ENCODE results near the gene NUP153. TPM values are rescaled to one million over a fixed set of nuclear protein-coding genes. Genes with fewer than 3 reads are reported as not detected.
"Not testable (repeated sequence)": the region's sequence is repeated elsewhere in the genome, so short reads cannot be mapped to it uniquely, and the experiment has no call there.

The NUP153 gene
- total RNA-seq, result 33.2 and 44.5 TPM in 2 replicates

- peak within 1 kb of the TSS; percentile 90 for H3K4me3 ChIP-seq (ENCODE audit: low read depth, low read length)
- no peak for TF ChIP-seq CTCF (IDR thresholded peaks at IDR 0.05; ENCODE audit: insufficient read depth, low read depth, low read length)
- peak; percentile 99 for DNase-seq (ENCODE audit: low read depth)
These were observed at the start of gene NUP153 for GRCh38 chr6:17706580-17707370. Gene NUP153 (minus strand): TSS chr6:17706925. CDS start chr6:17706387, 538 bp downstream.

GRCh38 chr6:17754254-17754653, 47.5 kb upstream of the NUP153 start:
- no peak overlapping the region for H3K4me3 ChIP-seq (ENCODE audit: low read depth, low read length)
- no peak for TF ChIP-seq CTCF (IDR thresholded peaks at IDR 0.05; ENCODE audit: insufficient read depth, low read depth, low read length)
- no peak for DNase-seq (ENCODE audit: low read depth)

DNA sequence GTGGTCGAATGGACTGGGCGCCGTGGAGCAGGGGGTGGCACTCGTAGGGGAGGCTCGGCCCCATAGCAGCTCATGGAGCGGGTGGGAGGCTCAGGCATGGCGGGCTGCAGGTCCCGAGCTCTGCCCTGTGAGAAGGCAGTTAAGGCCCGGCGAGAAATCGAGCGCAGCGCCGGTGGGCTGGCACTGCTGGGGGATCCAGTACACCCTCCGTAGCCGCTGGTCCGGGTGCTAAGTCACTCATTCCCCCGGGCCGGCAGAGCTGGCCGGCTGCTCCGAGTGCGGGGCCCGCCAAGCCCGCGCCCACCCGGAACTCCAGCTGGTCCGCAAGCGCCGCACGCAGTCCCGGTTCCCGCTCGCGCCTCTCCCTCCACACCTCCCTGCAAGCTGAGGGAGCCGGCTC, 38.6 kb upstream of the NUP153 start:
- H3K4me3 ChIP-seq (ENCODE audit: low read depth, low read length); DNase-seq (ENCODE audit: low read depth): not testable (repeated sequence)

DNA sequence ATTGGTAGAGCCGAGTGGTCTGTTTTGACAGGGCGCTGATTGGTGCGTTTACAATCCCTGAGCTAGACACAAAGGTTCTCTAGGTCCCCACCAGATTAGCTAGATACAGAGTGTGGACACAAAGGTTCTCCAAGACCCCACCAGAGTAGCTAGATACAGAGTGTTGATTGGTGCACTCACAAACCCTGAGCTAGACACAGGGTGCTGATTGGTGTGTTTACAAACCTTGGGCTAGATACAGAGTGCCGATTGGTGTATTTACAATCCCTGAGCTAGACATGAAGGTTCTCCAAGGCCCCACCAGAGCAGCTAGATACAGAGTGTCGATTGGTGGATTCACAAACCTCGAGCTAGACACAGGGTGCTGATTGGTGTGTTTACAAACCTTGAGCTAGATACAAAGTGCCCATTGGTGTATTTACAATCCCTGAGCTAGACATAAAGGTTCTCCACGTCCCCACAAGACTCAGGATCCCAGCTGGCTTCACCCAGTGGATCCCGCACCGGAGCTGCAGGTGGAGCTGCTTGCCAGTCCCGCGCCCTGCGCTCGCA, 38.1 kb upstream of the NUP153 start:
- not testable (repeated sequence) for DNase-seq (ENCODE audit: low read depth); H3K4me3 ChIP-seq (ENCODE audit: low read depth, low read length)

DNA sequence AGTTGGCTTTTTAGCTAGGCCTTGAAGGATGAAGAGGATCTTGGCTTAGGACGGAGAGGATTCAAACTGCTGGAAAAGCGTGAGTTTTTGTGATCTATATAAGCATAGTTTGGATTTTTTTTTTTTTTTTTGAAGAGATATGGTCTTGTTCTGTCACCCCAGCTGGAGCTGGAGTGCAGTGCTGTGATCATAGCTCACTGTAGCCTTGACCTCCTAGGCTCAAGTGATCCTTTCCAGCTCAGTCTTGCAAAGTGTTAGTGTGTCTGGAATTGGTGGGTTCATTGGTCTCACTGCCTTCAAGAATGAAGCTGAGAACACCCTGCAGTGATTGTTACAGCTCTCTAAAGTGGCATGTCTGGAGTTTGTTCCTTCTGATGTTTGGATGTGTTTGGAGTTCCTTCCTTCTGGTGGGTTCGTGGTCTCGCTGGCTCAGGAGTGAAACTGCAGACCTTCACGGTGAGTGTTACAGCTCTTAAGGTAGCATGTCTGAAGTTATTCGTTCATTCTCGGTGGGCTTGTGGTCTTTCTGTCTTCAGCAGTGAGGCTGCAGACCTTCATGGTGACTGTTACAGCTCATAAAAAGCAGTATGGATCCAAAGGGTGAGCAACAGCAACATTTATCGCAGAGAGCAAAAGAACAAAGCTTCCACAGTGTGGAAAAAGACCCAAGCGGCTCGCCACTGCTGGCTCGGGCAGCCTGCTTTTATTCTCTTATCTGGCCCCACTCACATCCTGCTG, 37.5 kb upstream of the NUP153 start:
- no peak for DNase-seq (ENCODE audit: low read depth)
- TF ChIP-seq CTCF (IDR thresholded peaks at IDR 0.05; ENCODE audit: insufficient read depth, low read depth, low read length), result no peak
- H3K4me3 ChIP-seq (ENCODE audit: low read depth, low read length), result no peak overlapping the region

DNA sequence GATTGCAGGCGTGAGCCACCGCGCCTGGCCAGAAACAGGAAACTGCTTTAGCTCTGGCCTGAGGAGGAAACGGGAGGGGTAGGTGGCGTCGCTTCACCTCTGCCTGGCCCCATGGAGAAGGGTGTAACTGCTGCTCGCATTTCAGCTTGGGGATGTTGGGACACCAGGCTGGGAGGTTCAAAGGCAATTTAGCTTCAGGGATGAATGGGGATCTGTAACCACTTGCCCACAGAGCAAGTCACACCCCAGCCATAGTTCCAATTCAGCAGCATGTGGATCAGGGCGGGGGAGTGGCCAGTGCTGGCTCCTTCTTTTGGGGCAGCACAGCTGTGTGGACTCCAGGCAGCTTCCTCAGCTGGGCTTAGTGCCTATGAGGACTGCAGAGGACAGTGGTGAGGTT, 34.8 kb upstream of the NUP153 start:
- TF ChIP-seq CTCF (IDR thresholded peaks at IDR 0.05; ENCODE audit: insufficient read depth, low read depth, low read length), result no peak
- no peak for DNase-seq (ENCODE audit: low read depth)

DNA sequence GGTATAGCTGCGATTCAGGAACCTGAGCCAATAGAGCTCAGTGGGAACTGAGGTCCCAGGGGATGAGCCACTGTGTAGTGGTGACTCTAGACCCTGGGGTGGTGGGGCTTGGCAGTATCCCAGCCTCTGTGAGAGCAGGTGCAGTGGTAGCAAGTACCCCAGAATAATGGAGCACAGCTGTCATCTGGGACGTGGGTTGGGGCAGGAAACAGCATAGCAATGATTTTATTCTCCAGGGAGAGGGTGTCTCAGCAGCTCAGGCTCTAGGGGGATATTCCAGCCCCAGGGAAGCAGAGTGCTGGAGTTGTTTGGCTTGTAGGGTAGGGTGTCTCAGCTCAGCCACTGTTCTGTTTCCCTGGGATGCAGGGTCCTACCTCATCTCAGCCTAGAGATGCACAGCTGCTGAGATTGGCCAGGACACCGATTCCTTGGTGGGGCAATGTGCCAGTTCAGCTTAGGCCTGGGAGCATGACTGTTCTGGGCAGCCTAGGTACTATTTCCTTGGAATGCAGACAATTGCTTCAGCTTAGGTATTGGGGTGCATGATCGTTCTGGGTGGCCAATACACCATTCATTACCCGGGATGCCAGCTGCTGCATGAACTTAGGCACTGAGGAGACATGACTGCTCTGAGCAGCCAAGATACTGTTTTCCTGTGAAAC, 34.0 kb upstream of the NUP153 start:
- no peak overlapping the region for H3K4me3 ChIP-seq (ENCODE audit: low read depth, low read length)
- no peak for DNase-seq (ENCODE audit: low read depth)
- TF ChIP-seq CTCF (IDR thresholded peaks at IDR 0.05; ENCODE audit: insufficient read depth, low read depth, low read length), result no peak

More for the DNA sequence above, 34.8 kb upstream of the NUP153 start:
- no peak overlapping the region for H3K4me3 ChIP-seq (ENCODE audit: low read depth, low read length)
